Stimulated activated CD4-positive, alpha-beta T cell treated with anti-CD3 and anti-CD28 coated beads, Interleukin-4, amount 100 ng/mL, for 48 hours (primary cell): ENCODE measurements around the gene CD99.

Experiments used
- DNase-seq, 2 donors: peaks; one replicate each; pipeline ENCODE4 v3.0.0-alpha.2; 2020; ENCODE audit warnings: low read depth in 2 of 2

CD99 gene

DNA sequence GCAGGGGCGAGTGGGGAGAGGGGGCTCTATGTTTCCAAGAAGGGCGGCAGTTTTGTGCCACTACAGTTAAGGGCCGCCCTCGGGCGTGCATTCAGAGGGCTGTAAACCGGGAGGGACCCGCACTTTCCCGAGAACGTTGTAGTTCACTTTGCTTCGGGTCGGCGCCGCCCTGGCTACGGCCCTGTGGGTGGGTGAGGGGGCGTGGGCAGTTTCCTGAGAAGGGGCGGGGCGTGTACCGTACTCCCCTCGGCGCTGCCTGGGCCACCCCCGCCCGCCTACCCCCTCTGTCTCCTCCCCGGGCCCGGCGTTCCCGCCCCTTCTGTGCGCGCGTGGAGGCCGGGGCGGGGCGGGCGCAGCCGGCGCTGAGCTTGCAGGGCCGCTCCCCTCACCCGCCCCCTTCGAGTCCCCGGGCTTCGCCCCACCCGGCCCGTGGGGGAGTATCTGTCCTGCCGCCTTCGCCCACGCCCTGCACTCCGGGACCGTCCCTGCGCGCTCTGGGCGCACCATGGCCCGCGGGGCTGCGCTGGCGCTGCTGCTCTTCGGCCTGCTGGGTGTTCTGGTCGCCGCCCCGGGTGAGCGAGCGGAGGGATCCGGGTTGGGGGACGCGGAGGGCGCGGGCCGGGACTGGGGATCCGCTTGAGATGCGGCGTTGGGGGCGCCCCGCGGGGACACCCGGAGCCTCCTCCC, at the start of gene CD99:
Gene CD99 (plus strand): TSS at position 440 of the 687 bp plus-strand sequence. CDS start 66 bp downstream, at position 506.
- peak; percentile 63 to 89 for DNase-seq

GRCh38 chrX:2642146-2642545, 48.9 kb upstream of the CD99 start:
- no peak for DNase-seq

DNA sequence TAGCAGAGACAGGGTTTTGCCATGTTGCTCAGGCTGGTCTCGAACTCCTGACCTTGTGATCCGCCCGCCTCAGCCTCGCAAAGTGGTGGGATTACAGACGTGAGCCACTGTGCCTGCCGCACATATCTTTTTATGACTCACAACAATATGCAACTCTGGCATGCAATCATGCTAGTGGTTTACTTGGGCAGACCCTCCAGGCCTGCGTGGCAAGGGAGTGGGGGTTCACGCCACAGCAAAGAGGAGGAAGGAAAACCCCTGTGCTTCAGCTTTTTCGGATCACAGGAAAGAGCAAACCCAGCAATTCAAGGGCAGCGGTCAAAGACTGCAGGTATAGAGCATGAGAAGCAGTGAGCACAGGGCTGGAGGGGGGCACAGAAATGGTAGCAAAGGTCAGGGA, 48.3 kb upstream of the CD99 start:
- DNase-seq, result no peak

GRCh38 chrX:2643880-2644279, 47.2 kb upstream of the CD99 start:
- DNase-seq, result no peak

DNA sequence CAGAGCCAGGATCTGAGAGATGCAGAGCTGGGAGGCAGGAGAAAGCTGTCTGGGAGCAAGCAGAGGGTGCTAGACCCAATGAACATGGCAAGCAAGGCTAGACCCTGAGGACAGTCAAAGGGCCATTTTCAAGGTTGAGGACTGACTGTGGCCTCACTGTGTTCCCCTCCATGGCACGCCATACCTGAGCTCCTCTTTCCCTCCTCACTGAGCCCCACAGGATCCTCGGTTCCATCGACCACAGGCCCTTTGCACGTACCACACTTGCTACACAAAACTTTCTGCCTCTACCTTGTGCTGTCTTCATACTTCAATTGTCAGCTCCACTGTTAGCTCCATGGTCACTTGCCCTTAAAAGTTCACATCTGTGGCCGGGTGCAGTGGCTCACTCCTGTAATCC, 45.5 kb upstream of the CD99 start:
- no peak for DNase-seq

- DNase-seq, result no peak
Observed at GRCh38 chrX:2647627-2648026, 43.5 kb upstream of the CD99 start.

DNA sequence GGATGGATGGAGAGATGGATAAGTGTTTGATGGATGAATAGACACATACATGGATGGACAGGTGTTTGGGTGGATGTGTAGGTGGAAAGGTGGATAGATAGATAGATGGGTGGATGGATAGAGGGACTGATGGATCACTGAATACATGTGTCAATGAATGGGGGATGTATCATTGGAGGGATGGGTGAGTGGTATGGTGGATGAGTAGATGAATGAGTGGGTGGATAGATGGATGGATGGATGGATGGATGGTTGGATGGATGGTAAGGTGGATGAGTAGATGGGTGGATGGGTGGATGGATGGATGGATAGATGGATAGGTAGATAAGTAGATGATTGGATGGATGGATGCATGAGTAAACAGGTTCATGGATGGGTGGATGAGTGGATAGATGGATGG, 41.1 kb upstream of the CD99 start:
- DNase-seq, result no peak

- no peak for DNase-seq
Observed at GRCh38 chrX:2650865-2651264, 40.2 kb upstream of the CD99 start.

DNA sequence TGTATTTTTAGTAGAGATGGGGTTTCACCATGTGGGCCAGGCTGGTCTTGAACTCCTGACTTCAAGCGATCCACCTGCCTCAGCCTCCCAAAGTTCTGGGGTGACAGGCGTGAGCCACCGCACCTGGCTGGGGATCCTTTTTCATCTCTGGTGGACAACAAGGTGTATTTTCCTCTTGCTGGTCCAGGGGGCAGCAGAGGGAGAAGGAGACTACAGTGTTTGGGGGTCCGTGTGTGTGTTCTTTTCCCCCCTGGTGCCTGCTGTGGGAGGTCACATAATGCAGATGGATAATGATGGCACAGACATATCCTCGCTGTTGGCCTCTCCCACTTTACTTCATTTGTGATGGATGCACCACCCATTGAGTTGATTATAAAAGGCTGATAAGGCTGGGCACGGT, 39.0 kb upstream of the CD99 start:
- no peak for DNase-seq

- no peak for DNase-seq
Observed at GRCh38 chrX:2654436-2655340, 36.4 kb upstream of the CD99 start.

DNA sequence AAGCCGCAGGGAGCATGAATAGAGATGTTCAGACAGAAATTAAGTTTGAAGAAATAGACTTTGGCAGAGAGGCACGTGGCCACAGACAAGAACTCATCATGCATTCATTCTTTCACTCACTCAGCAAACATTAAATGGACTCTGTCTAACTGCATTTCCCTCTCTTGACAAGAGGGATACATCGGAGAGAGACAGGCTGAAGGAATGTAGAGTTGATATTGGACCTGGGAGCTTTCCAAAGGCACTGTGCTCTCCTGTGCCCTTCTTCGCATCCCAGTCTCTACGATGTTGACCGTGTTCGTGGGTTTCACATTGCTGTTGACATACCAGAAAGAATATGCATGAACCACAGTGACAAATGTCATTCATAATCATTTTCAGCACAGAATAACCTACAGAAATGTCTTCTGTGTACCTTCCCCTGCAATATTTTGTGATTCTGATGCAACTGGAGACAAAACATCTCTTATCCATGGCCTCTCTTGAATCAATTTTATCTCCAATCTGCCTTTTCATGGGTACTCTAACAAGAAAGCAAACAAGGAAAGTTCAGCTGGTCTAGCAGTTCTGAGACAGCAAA, 34.7 kb upstream of the CD99 start:
- no peak for DNase-seq

- no peak for DNase-seq
Observed at GRCh38 chrX:2657532-2658113, 33.5 kb upstream of the CD99 start.

DNA sequence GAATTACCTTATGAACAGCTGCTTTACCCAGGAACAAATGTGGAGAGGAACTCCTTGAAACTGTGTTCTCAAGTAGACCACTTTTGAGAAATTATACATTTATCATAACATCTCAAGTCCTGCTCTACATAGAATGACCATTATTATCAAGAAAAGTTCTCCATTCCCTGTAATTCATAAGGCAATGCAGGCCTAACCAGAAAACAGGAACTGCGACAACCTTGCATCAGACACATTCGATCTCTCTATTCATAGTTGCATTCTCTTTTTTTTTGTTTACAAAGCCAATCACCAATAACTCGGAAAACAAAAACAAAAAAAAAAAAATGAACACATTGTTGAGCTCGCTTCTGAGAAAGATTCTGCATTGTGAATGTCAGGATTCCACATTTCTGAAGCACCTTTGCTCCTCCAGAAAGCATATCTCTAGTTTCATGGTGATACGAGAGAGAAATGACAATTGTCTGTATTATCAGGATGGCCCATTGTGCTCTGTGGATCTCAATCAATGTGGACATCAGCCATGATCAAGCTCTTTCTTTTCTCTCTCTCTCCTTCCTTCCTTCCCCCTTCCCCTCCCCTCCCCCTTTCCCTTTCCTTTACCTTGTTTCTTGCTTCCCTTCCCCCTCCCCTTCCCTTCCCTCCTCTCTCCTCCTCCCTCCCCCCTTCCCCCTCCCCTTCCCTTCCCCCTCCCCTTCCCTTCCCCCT, 32.4 kb upstream of the CD99 start:
- no peak for DNase-seq

- DNase-seq, result no peak
Observed at GRCh38 chrX:2662586-2662985, 28.5 kb upstream of the CD99 start.

DNA sequence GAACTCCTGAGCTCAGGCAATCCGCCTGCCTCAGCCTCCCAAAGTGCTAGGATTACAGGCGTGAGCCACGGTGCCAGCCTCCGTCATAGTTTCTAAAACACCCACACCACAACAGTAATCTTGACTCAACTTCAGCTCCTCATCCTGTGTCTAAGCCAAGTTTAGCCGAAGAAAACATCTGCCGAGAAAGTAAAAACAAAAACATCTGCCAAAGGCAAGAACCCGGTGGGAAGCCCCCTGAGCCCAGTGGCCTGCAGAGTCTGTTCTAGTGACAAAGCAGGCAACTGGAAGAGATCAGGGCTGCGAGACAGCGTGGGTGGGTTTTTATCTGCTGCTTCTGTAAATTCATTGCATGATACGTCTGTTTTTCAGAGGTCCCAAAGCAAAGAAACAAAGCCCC, 26.6 kb upstream of the CD99 start:
- DNase-seq, result no peak

GRCh38 chrX:2665387-2666304, 25.4 kb upstream of the CD99 start:
- DNase-seq, result no peak

- no peak for DNase-seq
Observed at GRCh38 chrX:2666491-2666890, 24.6 kb upstream of the CD99 start.

DNA sequence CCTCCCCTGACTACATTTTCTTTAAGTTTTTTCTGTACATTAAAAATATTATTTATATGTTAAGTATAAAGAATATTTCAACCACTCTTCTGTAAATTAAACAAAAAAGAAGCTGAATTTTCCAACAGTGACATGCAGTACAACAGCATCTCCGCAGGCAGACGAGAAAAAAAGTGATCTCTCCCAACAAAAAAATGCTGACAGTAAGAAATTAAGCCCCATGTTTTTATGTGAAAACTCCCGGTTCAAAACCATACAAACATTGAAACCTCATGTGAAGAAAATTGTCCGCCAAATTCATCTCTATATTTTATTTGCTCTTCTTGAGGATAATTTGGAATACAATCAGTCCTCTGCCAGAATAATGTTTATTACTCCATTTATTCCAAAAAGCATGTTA, 20.1 kb upstream of the CD99 start:
- DNase-seq, result no peak

GRCh38 chrX:2672084-2672483, 19.0 kb upstream of the CD99 start:
- DNase-seq, result no peak

- DNase-seq, result no peak
Observed at GRCh38 chrX:2673611-2674010, 17.5 kb upstream of the CD99 start.
